ENCODE data around the gene AUP1. TPM values are rescaled to one million over a fixed set of nuclear protein-coding genes. Genes with fewer than 3 reads are reported as not detected.

The AUP1 gene
- total and polyA plus RNA-seq, 2 of the 8 experiments (the other 6 are each of a cell fraction or from before 2014, with no cell fraction given): 83.4 to 121 TPM

DNA sequence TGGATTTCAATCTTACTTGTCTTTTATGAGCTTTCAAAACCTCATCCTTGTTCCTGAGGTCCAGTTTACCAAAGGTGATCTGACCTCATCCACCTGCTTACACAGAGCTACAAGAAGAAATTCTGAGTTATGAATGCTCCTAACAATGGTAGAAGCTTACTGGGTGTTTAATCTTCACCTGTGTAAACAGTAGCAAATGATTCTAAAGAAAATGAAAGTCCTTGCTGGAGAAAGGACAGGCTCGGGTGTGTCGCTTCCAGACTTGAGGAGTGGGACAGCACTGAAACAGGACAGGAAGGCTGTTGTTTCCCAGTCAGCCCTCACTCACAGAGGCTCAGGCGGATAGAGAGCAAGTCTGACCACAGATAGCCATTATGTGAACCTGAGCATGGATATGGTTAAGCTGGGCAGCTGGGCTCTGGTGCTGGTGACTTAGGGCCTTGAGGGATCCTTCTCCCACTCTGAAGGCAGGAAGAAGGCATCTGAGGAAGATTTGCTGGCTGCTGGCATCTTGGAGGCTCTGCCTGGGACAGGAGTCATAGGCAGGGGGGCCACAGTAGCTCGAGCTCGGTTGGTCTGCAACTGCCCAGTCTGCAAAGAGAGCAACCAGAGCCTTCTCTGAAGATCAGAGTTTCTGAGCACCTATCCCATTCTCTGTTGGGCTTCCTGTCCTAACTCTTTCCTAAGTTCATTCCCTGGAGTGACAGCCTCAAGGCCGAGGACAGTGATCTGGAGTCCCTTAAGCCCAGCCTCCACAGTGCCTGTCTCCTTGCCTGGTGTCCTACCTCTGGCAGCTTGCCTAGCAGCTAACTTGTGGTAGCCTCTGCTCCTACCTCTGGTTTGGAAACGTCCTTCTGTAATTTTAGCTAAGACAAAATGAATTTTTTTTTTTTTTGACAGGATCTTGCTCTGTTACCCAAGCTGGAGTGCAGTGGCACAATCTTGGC, 29.1 kb upstream of the AUP1 start (continued):
- TF ChIP-seq GABPA (IDR thresholded peaks at IDR 0.05; ENCODE audit: borderline replicate concordance, insufficient read depth, low read length) (no peak), CREB1 (IDR thresholded peaks at IDR 0.05) (no peak), KDM1A (IDR thresholded peaks at IDR 0.05; ENCODE audit: borderline replicate concordance, low read length) (no peak), BCL11A (IDR thresholded peaks at IDR 0.05; ENCODE audit: low read depth in 2 of 2, low read length in 2 of 2) (no peak), CTBP2 (IDR thresholded peaks at IDR 0.05; ENCODE audit: borderline replicate concordance, insufficient read depth, insufficient read length, low read length) (no peak), POU5F1 (IDR thresholded peaks at IDR 0.05; ENCODE audit: low read depth, low read length) (no peak), SIN3A (conservative IDR thresholded peaks at IDR 0.05 in 1 of 2, IDR thresholded peaks at IDR 0.05 in 1 of 2; ENCODE audit: low read depth in 1 of 2, low read length in 2 of 2) (no peak)
- TF ChIP-seq, protein P1, sequence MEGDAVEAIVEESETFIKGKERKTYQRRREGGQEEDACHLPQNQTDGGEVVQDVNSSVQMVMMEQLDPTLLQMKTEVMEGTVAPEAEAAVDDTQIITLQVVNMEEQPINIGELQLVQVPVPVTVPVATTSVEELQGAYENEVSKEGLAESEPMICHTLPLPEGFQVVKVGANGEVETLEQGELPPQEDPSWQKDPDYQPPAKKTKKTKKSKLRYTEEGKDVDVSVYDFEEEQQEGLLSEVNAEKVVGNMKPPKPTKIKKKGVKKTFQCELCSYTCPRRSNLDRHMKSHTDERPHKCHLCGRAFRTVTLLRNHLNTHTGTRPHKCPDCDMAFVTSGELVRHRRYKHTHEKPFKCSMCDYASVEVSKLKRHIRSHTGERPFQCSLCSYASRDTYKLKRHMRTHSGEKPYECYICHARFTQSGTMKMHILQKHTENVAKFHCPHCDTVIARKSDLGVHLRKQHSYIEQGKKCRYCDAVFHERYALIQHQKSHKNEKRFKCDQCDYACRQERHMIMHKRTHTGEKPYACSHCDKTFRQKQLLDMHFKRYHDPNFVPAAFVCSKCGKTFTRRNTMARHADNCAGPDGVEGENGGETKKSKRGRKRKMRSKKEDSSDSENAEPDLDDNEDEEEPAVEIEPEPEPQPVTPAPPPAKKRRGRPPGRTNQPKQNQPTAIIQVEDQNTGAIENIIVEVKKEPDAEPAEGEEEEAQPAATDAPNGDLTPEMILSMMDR (IDR thresholded peaks at IDR 0.05; ENCODE audit: control extremely low read depth in 1 of 3, insufficient read depth in 1 of 3, low read depth in 1 of 3, low read length in 3 of 3): no peak
